Activated T-cell treated with anti-CD3 and anti-CD28 coated beads, Interleukin-2, amount 50 U/mL, for 4 hours (primary cell): ENCODE results near the gene KIF2C. TPM values are rescaled to one million over a fixed set of nuclear protein-coding genes. Genes with fewer than 3 reads are reported as not detected.
"Not testable (repeated sequence)": the region's sequence is repeated elsewhere in the genome, so short reads cannot be mapped to it uniquely, and the experiment has no call there.

Experiments used
- ATAC-seq, 2 donors: fragments of 200-7000 bp; cut with Tn5 transposase; one replicate each; pipeline ENCODE4 v1.10.0; 2021
- DNase-seq: peaks from one replicate; pipeline ENCODE4 v3.0.0-alpha.2; 2020
- H3K27me3 Mint-ChIP-seq: one replicate; pipeline ENCODE4 v1.8.0; 2021; ENCODE audit warnings: low read depth, mixed read lengths
- H3K36me3 Mint-ChIP-seq: one replicate; pipeline ENCODE4 v1.8.0; 2022; ENCODE audit warnings: mixed read lengths; ENCODE audit not compliant: insufficient read depth
- H3K4me1 Mint-ChIP-seq: one replicate; pipeline ENCODE4 v1.8.0; 2021; ENCODE audit warnings: low read depth, mixed read lengths
- H3K4me3 Mint-ChIP-seq: one replicate; pipeline ENCODE4 v1.8.0; 2021; ENCODE audit warnings: mild to moderate bottlenecking, moderate library complexity, mixed read lengths
- H3K9me3 Mint-ChIP-seq: one replicate; pipeline ENCODE4 v1.8.0; 2021; ENCODE audit warnings: mixed read lengths
- total RNA-seq, 3 donors: library from RNA; stranded (reverse); gene quantifications; one replicate each; pipeline ENCODE4 v1.2.1, GENCODE V29; 2021

The KIF2C gene
- total RNA-seq, 3 donors from 2014 or later = 5.0 to 8.1 (median 8.1) TPM

GRCh38 chr1:44787506-44787905 is 47.9 kb downstream of the KIF2C start:
- no peak overlapping the region for H3K4me3 Mint-ChIP-seq
- no peaks in the 10 kb centered on the region for H3K27me3 Mint-ChIP-seq
- ATAC-seq = no peak
- H3K9me3 Mint-ChIP-seq = no peaks in the 10 kb centered on the region
- H3K4me1 Mint-ChIP-seq = peaks cover 30% of the 10 kb centered on the region
- no peak for DNase-seq
- H3K36me3 Mint-ChIP-seq = peaks cover 4% of the 10 kb centered on the region

GRCh38 chr1:44788120-44788860 is 48.7 kb downstream of the KIF2C start, which contains the start of gene BEST4:
Gene BEST4 (minus strand): TSS chr1:44788170. CDS start chr1:44787705, 465 bp downstream.
- ATAC-seq (no peak), DNase-seq (no peak)
- no peak within 1 kb of the TSS for H3K4me3 Mint-ChIP-seq
- peaks cover 28% of the 10 kb centered on the region for H3K4me1 Mint-ChIP-seq
- peaks cover under 1% of the 10 kb centered on the region for H3K36me3 Mint-ChIP-seq
- no peaks in the 10 kb centered on the region for H3K9me3 Mint-ChIP-seq
- no peaks in the 10 kb centered on the region for H3K27me3 Mint-ChIP-seq

GRCh38 chr1:44790968-44791801 is 51.5 kb downstream of the KIF2C start:
- no peaks in the 10 kb centered on the region for H3K27me3 Mint-ChIP-seq
- H3K36me3 Mint-ChIP-seq = no peaks in the 10 kb centered on the region
- no peak for DNase-seq
- no peak overlapping the region for H3K4me3 Mint-ChIP-seq
- no peaks in the 10 kb centered on the region for H3K9me3 Mint-ChIP-seq
- no peak for ATAC-seq
- peaks cover 7% of the 10 kb centered on the region for H3K4me1 Mint-ChIP-seq

GRCh38 chr1:44792736-44793502 is 53.3 kb downstream of the KIF2C start:
- Mint-ChIP-seq H3K4me1 (peaks cover 2% of the 10 kb centered on the region), H3K27me3 (no peaks in the 10 kb centered on the region), H3K4me3 (no peak overlapping the region), H3K9me3 (no peaks in the 10 kb centered on the region), H3K36me3 (no peaks in the 10 kb centered on the region)
- ATAC-seq (no peak), DNase-seq (no peak)

- Mint-ChIP-seq H3K4me1 (peaks cover 21% of the 10 kb centered on the region), H3K36me3 (peaks cover 14% of the 10 kb centered on the region)
- H3K27me3 Mint-ChIP-seq, H3K4me3 Mint-ChIP-seq, DNase-seq, H3K9me3 Mint-ChIP-seq, ATAC-seq: not testable (repeated sequence)
Observed at GRCh38 chr1:44797886-44798285, 58.2 kb downstream of the KIF2C start.

GRCh38 chr1:44798481-44799365 is 59.1 kb downstream of the KIF2C start:
- Mint-ChIP-seq H3K36me3 (peaks cover 22% of the 10 kb centered on the region), H3K9me3 (no peaks in the 10 kb centered on the region), H3K4me1 (peaks cover 26% of the 10 kb centered on the region), H3K4me3 (peak overlapping the region; percentile 96), H3K27me3 (no peaks in the 10 kb centered on the region)
- DNase-seq (no peak), ATAC-seq (no peak)

GRCh38 chr1:44799770-44800584 is 60.3 kb downstream of the KIF2C start, which contains the start of gene PLK3:
Gene PLK3 (plus strand): TSS chr1:44800377. CDS start chr1:44800464, 87 bp downstream.
- H3K4me3 Mint-ChIP-seq = peak within 1 kb of the TSS; percentile 96
- DNase-seq = peak; percentile 98
- no peaks in the 10 kb centered on the region for H3K27me3 Mint-ChIP-seq
- peaks cover 33% of the 10 kb centered on the region for H3K36me3 Mint-ChIP-seq
- peak; percentile 82 for ATAC-seq
- no peaks in the 10 kb centered on the region for H3K9me3 Mint-ChIP-seq
- H3K4me1 Mint-ChIP-seq = peaks cover 33% of the 10 kb centered on the region

GRCh38 chr1:44801491-44802305 is 62.1 kb downstream of the KIF2C start:
- H3K36me3 Mint-ChIP-seq = peaks cover 44% of the 10 kb centered on the region
- no peaks in the 10 kb centered on the region for H3K9me3 Mint-ChIP-seq
- DNase-seq (no peak), ATAC-seq (peak; percentile 12 to 19)
- peak overlapping the region; percentile 93 for H3K4me3 Mint-ChIP-seq
- H3K4me1 Mint-ChIP-seq = peaks cover 44% of the 10 kb centered on the region
- no peaks in the 10 kb centered on the region for H3K27me3 Mint-ChIP-seq

- Mint-ChIP-seq H3K4me3 (peak overlapping the region; percentile 93), H3K27me3 (no peaks in the 10 kb centered on the region), H3K9me3 (no peaks in the 10 kb centered on the region), H3K36me3 (peaks cover 52% of the 10 kb centered on the region), H3K4me1 (peaks cover 51% of the 10 kb centered on the region)
- DNase-seq (no peak), ATAC-seq (no peak)
Observed at GRCh38 chr1:44802306-44803061, 62.8 kb downstream of the KIF2C start.

GRCh38 chr1:44803062-44803311 is 63.4 kb downstream of the KIF2C start:
- DNase-seq = no peak
- ATAC-seq = no peak
- peak overlapping the region; percentile 93 for H3K4me3 Mint-ChIP-seq
- peaks cover 53% of the 10 kb centered on the region for H3K36me3 Mint-ChIP-seq
- H3K27me3 Mint-ChIP-seq = no peaks in the 10 kb centered on the region
- no peaks in the 10 kb centered on the region for H3K9me3 Mint-ChIP-seq
- H3K4me1 Mint-ChIP-seq = peaks cover 56% of the 10 kb centered on the region

GRCh38 chr1:44803312-44804095 is 63.9 kb downstream of the KIF2C start:
- H3K9me3 Mint-ChIP-seq = no peaks in the 10 kb centered on the region
- H3K27me3 Mint-ChIP-seq = no peaks in the 10 kb centered on the region
- H3K4me3 Mint-ChIP-seq = peak overlapping the region; percentile 93
- no peak for DNase-seq
- peaks cover 53% of the 10 kb centered on the region for H3K36me3 Mint-ChIP-seq
- ATAC-seq = no peak
- H3K4me1 Mint-ChIP-seq = peaks cover 60% of the 10 kb centered on the region
